ENCODE measurements around the gene DCAF12L2. TPM values are rescaled to one million over a fixed set of nuclear protein-coding genes. Genes with fewer than 3 reads are reported as not detected.

Gene DCAF12L2
- total and polyA plus RNA-seq, 2 donors (not counting 3 experiments of a cell fraction or from before 2014, with no cell fraction given), result 0.04 TPM; not detected in 1

- intact Hi-C loops (cut with micrococcal nuclease), result no loop called here
- Histone ChIP-seq H3K79me2 (ENCODE audit: control insufficient read depth, insufficient read depth, low read length) (no peaks in the 10 kb centered on the region), H3K9me1 (replicated peaks; ENCODE audit: control insufficient read depth, extremely low read depth, insufficient read depth, low read length) (no peaks in the 10 kb centered on the region), H3K36me3 (ENCODE audit: control insufficient read depth in 2 of 2, extremely low read depth in 1 of 2, insufficient read depth in 2 of 2, low read length in 2 of 2) (no peaks in the 10 kb centered on the region), H3K27me3 (ENCODE audit: control insufficient read depth in 2 of 2, insufficient read depth in 2 of 2, low read length in 2 of 2) (no peaks in the 10 kb centered on the region), H4K20me1 (replicated peaks; ENCODE audit: control insufficient read depth, extremely low read depth, insufficient read depth, low read length) (no peaks in the 10 kb centered on the region), H2AFZ (ENCODE audit: low read depth, low read length) (no peak overlapping the region), H3K9ac (replicated peaks; ENCODE audit: extremely low read depth, insufficient read depth, low read length) (no peak overlapping the region), H3K9me3 (replicated peaks; ENCODE audit: control insufficient read depth, insufficient read depth, low read length) (no peaks in the 10 kb centered on the region), H3K4me3 (replicated peaks in 1 of 3; ENCODE audit: insufficient read depth in 1 of 3, low read depth in 1 of 3, low read length in 3 of 3) (no peak overlapping the region), H3K27ac (ENCODE audit: insufficient read depth, low read depth, low read length) (no peak overlapping the region), H3K4me1 (ENCODE audit: control insufficient read depth, extremely low read depth, insufficient read depth, low read length) (no peaks in the 10 kb centered on the region), H3K4me2 (ENCODE audit: insufficient read depth, low read length) (no peak overlapping the region)
- CTCF ChIA-PET, result no interaction called here
- FAIRE-seq, result no peak
- TF ChIP-seq GATA2 (IDR thresholded peaks at IDR 0.05; ENCODE audit: insufficient read depth, insufficient read length, low read depth, low read length), result no peak
- TF ChIP-seq MAX (IDR thresholded peaks at IDR 0.05; ENCODE audit: insufficient read depth, insufficient read length), result no peak
- no peak for TF ChIP-seq CTCF (IDR thresholded peaks at IDR 0.05; ENCODE audit: extremely low read depth in 1 of 2, insufficient read depth in 1 of 2, low read depth in 1 of 2, low read length in 2 of 2)
- TF ChIP-seq EZH2 (IDR thresholded peaks at IDR 0.05; ENCODE audit: borderline replicate concordance, low read depth, low read length, severe bottlenecking), result no peak
- no peak for TF ChIP-seq FOS (IDR thresholded peaks at IDR 0.05; ENCODE audit: borderline replicate concordance, insufficient read depth, low read length)
- TF ChIP-seq POLR2AphosphoS5 (IDR thresholded peaks at IDR 0.05; ENCODE audit: insufficient read depth, low read depth, low read length), result no peak
- no TSS peak for BruUV-seq (replicated peaks)
- POLR2A ChIA-PET, result no interaction called here
- no peak for DNase-seq (ENCODE audit: low read depth, low spot score)
- dilution Hi-C loops (cut with MboI; ENCODE audit: extremely low pct_ligation_motif_present, low sequenced_read_pairs), result no loop called here
These were observed 1.9 kb downstream of the DCAF12L2 start for GRCh38 chrX:126164226-126164625.
